B cell (primary cell): ENCODE data around the gene KIAA0753. TPM values are rescaled to one million over a fixed set of nuclear protein-coding genes. Genes with fewer than 3 reads are reported as not detected.

Experiments used
- ATAC-seq: fragments of 200-7000 bp; cut with Tn5 transposase; one replicate; pipeline ENCODE4 v1.10.0; 2021; ENCODE audit warnings: low read depth, mild to moderate bottlenecking, moderate number of reproducible peaks, moderate library complexity
- CTCF ChIA-PET: fragments of 350-600 bp; sonication (Branson Sonifier 250); formaldehyde crosslinking; loops from one replicate; lab custom pipeline; 2021; ENCODE audit warnings: antibody characterized with exemption, inconsistent platforms; lab: Charles Lee
- POLR2A ChIA-PET: fragments of 350-600 bp; sonication (Branson Sonifier 250); formaldehyde crosslinking; loops from one replicate; lab custom pipeline; 2021; ENCODE audit warnings: antibody characterized with exemption; lab: Charles Lee
- DNase-seq: peaks from one replicate; pipeline ENCODE4 v3.0.0; 2013
- H2AFZ ChIP-seq: 2 replicates; pipeline ENCODE4 v1.6.1; 2012; ENCODE audit warnings: mild to moderate bottlenecking, low read depth, low read length; ENCODE audit not compliant: insufficient read depth, poor library complexity, severe bottlenecking
- H3K27ac ChIP-seq, 2 donors: 1 replicate in 1 of 2; 2 replicates in 1 of 2; pipeline ENCODE4 v1.5.1; 2012 to 2013; ENCODE audit warnings: low read length in 2 of 2, mild to moderate bottlenecking in 2 of 2, moderate library complexity in 1 of 2
- H3K27me3 ChIP-seq, 4 experiments: fragments of 200-600 bp in 1 of 4; sonication (generic) in 1 of 4; replicated peaks in 1 of 4; 1 replicate in 2 of 4; 2 replicates in 2 of 4; pipeline versions ENCODE4 v1.6.1 to v1.7.0; 2013 to 2016; ENCODE audit warnings: low read length in 3 of 4, mild to moderate bottlenecking in 2 of 4, mixed read lengths in 1 of 4, moderate library complexity in 1 of 4; ENCODE audit not compliant: insufficient read depth in 4 of 4, control insufficient read depth in 3 of 4; ENCODE audit errors: control extremely low read depth in 1 of 4
- H3K36me3 ChIP-seq, 2 experiments: replicated peaks in 1 of 2; 1 replicate in 1 of 2; 2 replicates in 1 of 2; pipeline versions ENCODE4 v1.6.1 to v1.7.1; 2013; ENCODE audit warnings: low read length in 1 of 2; ENCODE audit not compliant: insufficient read depth in 2 of 2, control insufficient read depth in 1 of 2; ENCODE audit errors: control extremely low read depth in 1 of 2, extremely low read depth in 1 of 2
- H3K4me1 ChIP-seq, 2 donors: fragments of 200-600 bp in 1 of 2; sonication (generic) in 1 of 2; 1 replicate in 1 of 2; 2 replicates in 1 of 2; pipeline versions ENCODE4 v1.5.1 to v1.6.1; 2013 to 2017; ENCODE audit warnings: low read length in 2 of 2; ENCODE audit not compliant: control insufficient read depth in 2 of 2, insufficient read depth in 2 of 2
- H3K4me2 ChIP-seq: replicated peaks from 2 replicates; pipeline ENCODE3; 2012; ENCODE audit warnings: mild to moderate bottlenecking, low read depth, low read length; ENCODE audit not compliant: poor library complexity, severe bottlenecking
- H3K4me3 ChIP-seq, 5 experiments: fragments of 200-600 bp in 1 of 5; sonication (generic) in 1 of 5; 1 replicate in 3 of 5; 2 replicates in 2 of 5; pipeline versions ENCODE4 v1.5.1 to v1.7.0; 2011 to 2016; ENCODE audit warnings: low read length in 4 of 5, mild to moderate bottlenecking in 4 of 5, low read depth in 2 of 5, control low read depth in 1 of 5, moderate library complexity in 1 of 5; ENCODE audit not compliant: insufficient read depth in 1 of 5; ENCODE audit errors: control extremely low read depth in 1 of 5, extremely low read depth in 1 of 5
- H3K79me2 ChIP-seq: fragments of 200-600 bp; sonication (generic); one replicate; pipeline ENCODE4 v1.6.0; 2016; ENCODE audit warnings: low read length; ENCODE audit not compliant: control insufficient read depth, insufficient read depth
- H3K9ac ChIP-seq: fragments of 200-600 bp; sonication (generic); 2 replicates; pipeline ENCODE4 v1.6.1; 2017; ENCODE audit warnings: mild to moderate bottlenecking, low read length, moderate library complexity
- H3K9me3 ChIP-seq, 3 donors: one replicate each; pipeline versions ENCODE4 v1.6.1 to v1.7.1; 2013; ENCODE audit warnings: low read length in 2 of 3; ENCODE audit not compliant: control insufficient read depth in 2 of 3, insufficient read depth in 1 of 3; ENCODE audit errors: control extremely low read depth in 1 of 3
- H4K20me1 ChIP-seq: 2 replicates; pipeline ENCODE4 v1.6.0; 2012; ENCODE audit warnings: mild to moderate bottlenecking, low read length; ENCODE audit not compliant: insufficient read depth, control insufficient read depth, poor library complexity, severe bottlenecking
- H3K27ac Mint-ChIP-seq: one replicate; pipeline ENCODE4 v1.8.0; 2021; ENCODE audit warnings: mixed read lengths
- H3K27me3 Mint-ChIP-seq: one replicate; pipeline ENCODE4 v1.8.0; 2021; ENCODE audit warnings: mixed read lengths
- H3K4me1 Mint-ChIP-seq: one replicate; pipeline ENCODE4 v1.8.0; 2021; ENCODE audit warnings: mixed read lengths
- H3K4me3 Mint-ChIP-seq: one replicate; pipeline ENCODE4 v1.8.0; 2021; ENCODE audit warnings: mixed read lengths
- H3K9me3 Mint-ChIP-seq: one replicate; pipeline ENCODE4 v1.8.0; 2022; ENCODE audit warnings: mixed read lengths; ENCODE audit not compliant: insufficient read depth
- CTCF ChIP-seq: fragments of 200-600 bp; IDR thresholded peaks from one replicate; pipeline ENCODE4 v1.8.0; 2022; ENCODE audit warnings: antibody characterized with exemption, mild to moderate bottlenecking
- EZH2 ChIP-seq: IDR thresholded peaks from 2 replicates; pipeline ENCODE4 v1.6.1; 2012; ENCODE audit warnings: borderline replicate concordance, low read depth, mild to moderate bottlenecking, moderate library complexity, low read length; ENCODE audit not compliant: insufficient read depth, poor library complexity, severe bottlenecking
- WGBS: methylation state at CpG from one replicate; pipeline ENCODE4 v1.1.5; 2013; ENCODE audit warnings: missing lambda C conversion rate; ENCODE audit not compliant: insufficient coverage; 5-methylcytosine and 5-hydroxymethylcytosine counted together
- intact Hi-C: fragments of 100-400 bp; cut with micrococcal nuclease; formaldehyde crosslinking; loops from one replicate; pipeline ENCODE4 v1.10.0; 2022
- polyA plus RNA-seq: library from polyadenylated mRNA; depleted of rRNA; stranded (reverse); fragments of >200 nt; gene quantifications from 2 replicates; pipeline ENCODE4 v1.2.3, GENCODE V29; 2012
- total RNA-seq, 2 donors: library from RNA; stranded (reverse); fragments of 120-200 nt in 1 of 2; gene quantifications; 1 replicate in 1 of 2; 2 replicates in 1 of 2; pipeline versions ENCODE4 v1.2.3 to v1.2.4, GENCODE V29; 2013 to 2022

The KIAA0753 gene
- total and polyA plus RNA-seq, 2 donors (not counting 1 experiment from before 2014, with no cell fraction given): 6.3 to 29.1 TPM

DNA sequence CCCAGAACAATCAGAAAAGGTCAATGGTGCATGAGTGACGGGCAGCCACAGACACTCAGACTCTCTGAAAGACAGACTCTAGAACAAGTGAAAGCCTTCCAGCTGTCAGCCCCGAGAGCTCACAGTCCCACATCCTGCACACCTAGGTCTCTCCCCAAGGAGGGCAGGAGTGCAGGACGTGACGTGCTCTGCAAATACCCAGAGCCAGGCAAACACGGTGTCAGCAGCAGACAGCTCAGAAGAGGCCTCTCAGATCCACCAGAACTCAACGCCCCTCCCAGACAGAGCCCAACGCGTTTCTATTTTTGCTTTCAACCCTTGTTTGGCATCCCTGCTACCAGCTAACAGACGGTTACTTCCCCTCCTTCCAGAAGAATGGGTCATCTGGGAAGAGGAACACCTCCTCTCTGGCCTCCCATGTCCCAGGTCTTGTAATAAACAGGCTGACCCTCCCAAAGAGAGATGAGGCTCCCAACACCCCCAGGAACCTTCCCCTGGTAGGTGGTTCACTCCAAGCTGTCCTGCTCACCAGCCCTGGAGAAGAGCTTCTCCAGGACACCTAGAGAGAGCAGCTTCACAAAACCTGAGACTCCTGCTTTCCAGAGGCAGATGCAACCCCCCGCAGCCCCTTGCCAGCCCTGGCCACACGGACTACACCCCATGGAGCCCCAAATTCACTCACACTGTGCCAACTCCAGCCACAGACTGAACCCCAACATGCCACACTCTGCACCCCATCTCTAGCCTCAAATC is 91.8 kb downstream of the KIAA0753 start:
- DNase-seq (no peak), ATAC-seq (no peak)
- H3K36me3 ChIP-seq: no peaks in the 10 kb centered on the region
- no peaks in the 10 kb centered on the region for H4K20me1 ChIP-seq
- peaks cover 0 to 5% (median 0%) of the 10 kb centered on the region in 4 experiments for H3K27me3 ChIP-seq
- no peak overlapping the region for H3K9ac ChIP-seq
- no peaks in the 10 kb centered on the region for H3K9me3 Mint-ChIP-seq
- H3K4me2 ChIP-seq: no peak overlapping the region
- H3K27ac ChIP-seq: no peak overlapping the region
- WGBS: 14% methylated on average over 10 of the region's 11 CpGs
- no peak for TF ChIP-seq CTCF
- no peak for TF ChIP-seq EZH2
- H3K4me1 Mint-ChIP-seq: peaks cover 3% of the 10 kb centered on the region
- no peak overlapping the region for H2AFZ ChIP-seq
- no peak overlapping the region for H3K4me3 ChIP-seq
- ChIA-PET CTCF (no interaction called here), POLR2A (no interaction called here)
- no peaks in the 10 kb centered on the region for H3K9me3 ChIP-seq
- H3K27me3 Mint-ChIP-seq: peaks cover 14% of the 10 kb centered on the region
- H3K4me3 Mint-ChIP-seq: no peak overlapping the region
- no peaks in the 10 kb centered on the region for H3K4me1 ChIP-seq
- intact Hi-C loops: no loop called here
- no peaks in the 10 kb centered on the region for H3K79me2 ChIP-seq
- no peak overlapping the region for H3K27ac Mint-ChIP-seq

DNA sequence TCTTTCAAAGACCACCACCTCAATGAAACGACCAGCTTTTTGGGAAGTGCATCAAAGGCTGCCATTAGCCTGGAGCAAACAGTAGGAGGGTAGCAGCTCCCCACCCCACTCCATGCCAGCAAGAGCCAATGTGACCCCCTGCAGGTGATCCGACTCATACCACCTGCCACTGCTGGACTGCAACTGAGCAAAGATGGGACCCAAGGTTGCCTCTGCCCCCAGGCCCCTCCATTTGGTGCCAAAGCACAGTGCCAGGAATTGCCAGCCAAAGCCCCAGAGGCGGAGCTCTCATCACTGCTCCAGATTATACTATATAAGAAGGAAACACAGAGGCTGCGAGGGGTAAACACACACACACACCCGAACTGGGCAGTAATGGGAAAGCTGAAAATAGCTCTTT is 92.5 kb downstream of the KIAA0753 start:
- no peaks in the 10 kb centered on the region for H3K4me1 ChIP-seq
- Mint-ChIP-seq H3K4me3 (no peak overlapping the region), H3K9me3 (no peaks in the 10 kb centered on the region), H3K4me1 (peaks cover 3% of the 10 kb centered on the region), H3K27me3 (peaks cover 7% of the 10 kb centered on the region), H3K27ac (no peak overlapping the region)
- POLR2A ChIA-PET: no interaction called here
- no peak for ATAC-seq
- no peak overlapping the region for H3K27ac ChIP-seq
- H3K9ac ChIP-seq: no peak overlapping the region
- no peaks in the 10 kb centered on the region for H4K20me1 ChIP-seq
- no peak for TF ChIP-seq EZH2
- no peak for TF ChIP-seq CTCF
- no peak overlapping the region for H2AFZ ChIP-seq
- H3K9me3 ChIP-seq: no peaks in the 10 kb centered on the region
- intact Hi-C loops: no loop called here
- no peaks in the 10 kb centered on the region for H3K27me3 ChIP-seq
- WGBS: 93% methylated on average over 2 of the region's 5 CpGs
- CTCF ChIA-PET: no interaction called here
- no peak overlapping the region for H3K4me3 ChIP-seq
- no peak for DNase-seq
- H3K36me3 ChIP-seq: no peaks in the 10 kb centered on the region
- no peak overlapping the region for H3K4me2 ChIP-seq
- no peaks in the 10 kb centered on the region for H3K79me2 ChIP-seq
